H7 (cell line): Measurements from ENCODE around the gene NEAT1. TPM values are rescaled to one million over a fixed set of nuclear protein-coding genes. Genes with fewer than 3 reads are reported as not detected.
A peak's percentile ranks its signal among the peaks of the same experiment; 100 is the strongest.

Experiments
- DNase-seq: peaks from one replicate; pipeline ENCODE4 v3.0.0; 2012
- H3K27me3 ChIP-seq: 2 replicates; pipeline ENCODE4 v1.6.0; 2011; ENCODE audit warnings: mild to moderate bottlenecking, low read length; ENCODE audit not compliant: control insufficient read depth, insufficient read depth
- H3K36me3 ChIP-seq: replicated peaks from 2 replicates; pipeline ENCODE4 v1.5.1; 2011; ENCODE audit warnings: low read length; ENCODE audit not compliant: control insufficient read depth, insufficient read depth
- H3K4me3 ChIP-seq: 2 replicates; pipeline ENCODE4 v1.5.1; 2011; ENCODE audit warnings: low read depth, mild to moderate bottlenecking, control low read depth, low read length, moderate library complexity; ENCODE audit not compliant: insufficient read depth
- total RNA-seq: library from RNA; depleted of rRNA; stranded (reverse); fragments of >200 nt; shearing (Covaris generic); gene quantifications from 2 replicates; pipeline ENCODE4 v1.2.3, GENCODE V29; 2014

Gene NEAT1
- total RNA-seq, 1 experiment from 2014 or later = 6.4 TPM

- H3K36me3 ChIP-seq = no peaks in the 10 kb centered on the region
- H3K4me3 ChIP-seq = peak overlapping the region; percentile 86
- DNase-seq = peak; percentile 90
- H3K27me3 ChIP-seq = no peaks in the 10 kb centered on the region
Observed at GRCh38 chr11:65477149-65477965, 54.8 kb downstream of the NEAT1 start.

- Histone ChIP-seq H3K36me3 (no peaks in the 10 kb centered on the region), H3K27me3 (no peaks in the 10 kb centered on the region), H3K4me3 (no peak overlapping the region)
- no peak for DNase-seq
Observed at GRCh38 chr11:65478388-65479183, 56.0 kb downstream of the NEAT1 start.

DNA sequence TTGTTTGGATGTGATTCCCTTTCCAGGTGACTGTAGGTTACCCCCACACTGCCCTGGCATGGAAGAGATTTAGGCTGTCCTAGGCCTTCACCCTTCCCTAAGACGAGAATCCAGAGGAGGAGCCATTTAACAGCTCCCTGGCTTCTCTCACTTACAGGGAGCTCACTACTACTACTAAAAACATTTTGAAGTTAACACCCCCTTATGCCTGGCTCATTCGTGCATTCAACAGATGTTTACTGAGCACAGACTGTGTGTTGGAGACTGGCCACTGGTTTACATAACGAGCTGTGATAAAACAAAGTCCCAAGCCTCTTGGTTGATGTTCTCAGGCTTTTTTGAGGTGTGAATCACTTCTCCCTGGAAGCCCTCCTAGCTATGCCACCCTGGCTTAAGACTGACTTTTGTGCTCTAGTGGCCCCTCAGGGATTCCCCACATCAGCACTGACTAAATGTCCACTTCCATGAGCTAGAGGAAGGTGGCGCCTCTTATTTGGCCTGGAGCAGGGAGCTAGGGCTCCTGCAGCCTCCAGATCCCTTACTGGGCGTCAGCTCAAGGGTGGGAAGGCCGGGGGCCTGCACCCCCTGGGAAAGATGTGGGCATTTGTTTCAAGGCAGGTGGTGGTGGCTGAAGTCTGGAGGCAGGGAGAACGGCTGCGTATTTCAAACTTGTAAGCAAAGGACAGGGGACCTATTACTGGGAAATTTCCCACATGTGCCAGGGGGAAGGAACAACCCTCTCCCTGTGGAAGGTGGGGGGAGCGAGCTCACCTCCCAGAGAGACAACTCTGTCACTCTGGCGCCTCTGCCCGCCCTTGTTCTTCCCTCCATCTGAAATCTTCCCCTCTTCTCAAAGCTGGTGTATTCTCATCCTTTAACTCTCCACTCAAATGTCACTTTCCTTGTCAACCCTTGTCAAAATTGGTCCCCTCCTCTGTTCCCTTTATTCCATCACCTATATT lies 56.9 kb downstream of the NEAT1 start:
- Histone ChIP-seq H3K4me3 (no peak overlapping the region), H3K27me3 (no peaks in the 10 kb centered on the region), H3K36me3 (no peaks in the 10 kb centered on the region)
- peak; percentile 82 for DNase-seq

GRCh38 chr11:65482306-65482850 lies 59.8 kb downstream of the NEAT1 start:
- DNase-seq = no peak
- no peaks in the 10 kb centered on the region for H3K27me3 ChIP-seq
- no peaks in the 10 kb centered on the region for H3K36me3 ChIP-seq
- no peak overlapping the region for H3K4me3 ChIP-seq

DNA sequence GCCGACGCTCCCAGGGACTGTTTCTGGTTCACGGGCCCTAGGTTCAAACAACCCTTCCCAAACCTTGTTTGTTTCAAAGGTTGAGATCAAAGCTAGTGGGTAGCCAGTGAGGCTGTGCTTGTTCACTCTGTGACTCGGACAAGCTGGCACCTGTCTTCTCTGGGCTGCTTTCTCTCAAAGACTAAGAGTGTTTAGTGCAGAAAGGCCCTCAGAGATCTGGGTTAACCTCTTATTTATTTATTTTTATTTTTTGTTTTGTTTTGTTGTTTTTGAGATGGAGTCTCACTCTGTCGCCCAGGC lies 63.3 kb downstream of the NEAT1 start:
- no peak overlapping the region for H3K4me3 ChIP-seq
- H3K27me3 ChIP-seq = no peaks in the 10 kb centered on the region
- H3K36me3 ChIP-seq = no peaks in the 10 kb centered on the region
- no peak for DNase-seq

DNA sequence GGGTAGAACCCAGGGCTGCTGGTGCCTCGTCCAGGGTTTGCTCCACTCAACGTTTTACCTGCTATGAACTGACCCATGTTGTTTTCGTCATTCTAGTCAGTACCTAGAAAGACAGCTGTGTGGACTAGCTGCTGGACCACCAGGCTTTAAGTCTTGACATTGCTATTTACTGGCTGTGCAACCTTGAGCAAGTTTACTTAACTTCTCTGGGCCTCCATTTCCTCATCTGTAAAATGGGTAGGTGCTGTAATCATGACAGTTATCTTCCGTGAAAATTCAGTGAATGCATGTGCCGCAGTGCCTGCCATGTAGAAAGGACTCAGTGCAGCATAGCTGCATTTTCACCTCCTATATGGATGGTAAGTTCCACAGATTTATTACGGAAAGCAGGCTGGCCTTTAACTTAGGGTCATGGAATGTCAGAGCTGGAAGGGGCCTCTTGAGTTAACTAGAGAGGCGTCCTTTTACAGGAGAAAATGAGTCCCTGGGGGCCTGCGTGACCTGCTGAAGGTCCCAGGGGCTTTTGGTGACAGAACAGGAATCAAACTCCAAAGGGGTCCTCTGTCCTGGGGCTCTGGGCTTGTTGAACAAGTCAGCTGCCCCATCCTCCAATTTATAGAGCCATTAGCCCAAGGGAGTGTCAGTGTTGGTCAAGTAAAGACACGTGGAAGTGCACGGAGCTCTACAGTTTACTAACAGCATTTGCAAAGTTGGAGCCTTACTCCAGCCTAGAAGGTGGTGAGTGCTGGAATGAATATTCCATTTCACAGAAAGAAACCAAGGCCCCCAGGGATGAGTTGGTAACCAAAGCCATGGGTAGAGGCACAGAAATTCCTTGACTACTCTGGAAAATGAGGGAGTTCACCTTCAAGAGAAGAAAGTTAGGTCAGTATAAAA lies 64.2 kb downstream of the NEAT1 start:
- no peaks in the 10 kb centered on the region for H3K36me3 ChIP-seq

GRCh38 chr11:65487467-65488272 lies 65.1 kb downstream of the NEAT1 start:
- H3K27me3 ChIP-seq = no peaks in the 10 kb centered on the region
- peak overlapping the region; percentile 13 for H3K4me3 ChIP-seq
- no peaks in the 10 kb centered on the region for H3K36me3 ChIP-seq
- DNase-seq = peak; percentile 94

More for the DNA sequence above, 64.2 kb downstream of the NEAT1 start:
- DNase-seq = no peak
- H3K4me3 ChIP-seq = no peak overlapping the region
- H3K27me3 ChIP-seq = no peaks in the 10 kb centered on the region

DNA sequence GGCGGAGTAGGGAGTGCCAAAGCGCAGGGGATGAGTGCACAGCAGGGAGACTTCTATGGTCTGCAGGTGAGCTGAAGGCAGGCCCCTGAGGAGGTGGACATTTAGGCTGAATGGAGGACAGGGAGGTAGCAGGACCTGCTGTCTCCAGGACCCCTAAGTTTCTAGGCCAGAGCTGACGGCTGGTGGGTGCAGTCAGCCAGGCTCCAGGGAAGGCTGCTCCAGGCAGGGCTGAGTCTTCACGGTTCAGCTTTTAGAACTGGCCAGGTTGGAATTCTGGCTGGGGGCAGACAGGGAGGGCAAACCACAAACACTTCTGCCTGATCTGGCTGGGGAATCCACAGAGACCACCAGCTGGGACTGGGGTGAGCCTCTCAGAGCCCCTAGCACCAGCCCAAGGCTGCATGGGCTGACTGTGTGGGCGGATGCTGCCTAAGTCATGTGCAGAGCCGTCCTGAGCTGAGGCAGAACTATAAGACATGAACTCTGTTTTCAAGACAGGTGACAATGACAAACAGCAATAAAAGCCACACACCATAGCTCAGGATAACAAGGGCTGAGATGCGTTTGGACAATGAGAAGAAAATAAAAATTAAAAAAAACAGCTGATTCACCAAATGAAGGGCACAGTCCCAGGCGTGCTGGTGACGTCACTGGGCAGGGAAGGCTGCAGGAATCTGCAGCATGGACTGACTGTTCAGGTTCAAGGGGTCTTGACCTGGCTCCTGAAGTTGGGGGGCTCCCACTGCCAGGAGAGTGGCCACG lies 65.9 kb downstream of the NEAT1 start:
- no peaks in the 10 kb centered on the region for H3K27me3 ChIP-seq
- no peak overlapping the region for H3K4me3 ChIP-seq
- no peak for DNase-seq
- no peaks in the 10 kb centered on the region for H3K36me3 ChIP-seq

- Histone ChIP-seq H3K27me3 (no peaks in the 10 kb centered on the region), H3K4me3 (no peak overlapping the region), H3K36me3 (no peaks in the 10 kb centered on the region)
- no peak for DNase-seq
Observed at GRCh38 chr11:65489035-65489705, 66.6 kb downstream of the NEAT1 start.

DNA sequence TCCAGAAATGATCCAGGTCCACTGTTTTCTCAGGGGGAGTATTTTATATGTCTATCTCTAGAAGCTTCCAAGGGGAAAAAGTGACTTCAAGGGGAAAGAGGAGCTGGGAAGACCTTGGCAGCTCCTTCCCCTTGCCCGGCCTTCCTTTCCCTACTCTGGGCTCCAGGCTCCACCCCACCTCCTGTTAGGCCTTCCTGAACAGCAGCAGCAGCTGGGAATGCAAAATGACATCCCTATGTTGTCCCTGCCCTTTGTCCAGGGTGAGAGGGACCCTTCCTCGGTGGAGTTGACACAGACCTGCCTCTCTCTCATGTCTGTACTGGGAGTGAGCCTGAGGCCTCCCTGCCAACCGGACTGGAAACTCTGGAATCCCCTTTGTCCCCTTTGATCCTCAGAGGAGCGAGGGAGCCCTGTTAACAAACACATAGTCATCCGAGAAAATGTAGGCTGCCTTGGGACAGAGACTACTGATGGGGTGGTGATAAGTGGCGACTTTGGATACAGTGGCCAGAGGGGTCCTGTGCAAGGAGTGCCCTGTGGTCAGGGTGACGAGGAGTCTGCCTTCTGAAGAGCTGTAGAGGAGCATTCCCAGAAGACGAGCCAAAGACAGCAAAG lies 67.2 kb downstream of the NEAT1 start:
- Histone ChIP-seq H3K4me3 (no peak overlapping the region), H3K36me3 (no peaks in the 10 kb centered on the region), H3K27me3 (no peaks in the 10 kb centered on the region)
- no peak for DNase-seq

GRCh38 chr11:65491163-65491465 lies 68.5 kb downstream of the NEAT1 start:
- Histone ChIP-seq H3K4me3 (no peak overlapping the region), H3K27me3 (no peaks in the 10 kb centered on the region), H3K36me3 (no peaks in the 10 kb centered on the region)
- DNase-seq = no peak
